GM20000 (cell line): Measurements from ENCODE around the gene PHF13.
"Not testable (repeated sequence)": the region's sequence is repeated elsewhere in the genome, so short reads cannot be mapped to it uniquely, and the experiment has no call there.

Experiments
- DNase-seq: peaks from one replicate; pipeline ENCODE4 v3.0.0; 2012; ENCODE audit warnings: low spot score
- CTCF ChIP-seq: IDR thresholded peaks from 2 replicates; pipeline ENCODE4 v1.5.1; 2012; ENCODE audit warnings: mild to moderate bottlenecking, control low read depth; ENCODE audit errors: extremely low read depth, missing control alignments

The PHF13 gene

GRCh38 chr1:6630027-6630426 is 16.5 kb downstream of the PHF13 start:
- no peak for DNase-seq
- no peak for TF ChIP-seq CTCF

GRCh38 chr1:6631058-6631457 is 17.5 kb downstream of the PHF13 start:
- DNase-seq = no peak
- no peak for TF ChIP-seq CTCF

- no peak for DNase-seq
- TF ChIP-seq CTCF = no peak
Measured at GRCh38 chr1:6632588-6633514, 19.3 kb downstream of the PHF13 start.

GRCh38 chr1:6634371-6635052 is 21.0 kb downstream of the PHF13 start:
- TF ChIP-seq CTCF = peak; percentile 26

GRCh38 chr1:6635161-6635909 is 21.8 kb downstream of the PHF13 start:
- no peak for TF ChIP-seq CTCF
- no peak for DNase-seq

More at GRCh38 chr1:6634371-6635052, 21.0 kb downstream of the PHF13 start:
- peak; percentile 54 for DNase-seq

- no peak for DNase-seq
- TF ChIP-seq CTCF = no peak
Measured at GRCh38 chr1:6635910-6636760, 22.6 kb downstream of the PHF13 start.

GRCh38 chr1:6636778-6637177 is 23.2 kb downstream of the PHF13 start:
- DNase-seq = not testable (repeated sequence)
